GM12873 (cell line): ENCODE measurements around the gene NFIA.

Source experiments
- CTCF ChIP-seq: IDR thresholded peaks from 2 replicates; pipeline ENCODE4 v1.5.1; 2012; ENCODE audit warnings: low read depth, mild to moderate bottlenecking, moderate library complexity, low read length, control low read depth; ENCODE audit not compliant: insufficient read depth; ENCODE audit errors: missing control alignments

Gene NFIA

DNA sequence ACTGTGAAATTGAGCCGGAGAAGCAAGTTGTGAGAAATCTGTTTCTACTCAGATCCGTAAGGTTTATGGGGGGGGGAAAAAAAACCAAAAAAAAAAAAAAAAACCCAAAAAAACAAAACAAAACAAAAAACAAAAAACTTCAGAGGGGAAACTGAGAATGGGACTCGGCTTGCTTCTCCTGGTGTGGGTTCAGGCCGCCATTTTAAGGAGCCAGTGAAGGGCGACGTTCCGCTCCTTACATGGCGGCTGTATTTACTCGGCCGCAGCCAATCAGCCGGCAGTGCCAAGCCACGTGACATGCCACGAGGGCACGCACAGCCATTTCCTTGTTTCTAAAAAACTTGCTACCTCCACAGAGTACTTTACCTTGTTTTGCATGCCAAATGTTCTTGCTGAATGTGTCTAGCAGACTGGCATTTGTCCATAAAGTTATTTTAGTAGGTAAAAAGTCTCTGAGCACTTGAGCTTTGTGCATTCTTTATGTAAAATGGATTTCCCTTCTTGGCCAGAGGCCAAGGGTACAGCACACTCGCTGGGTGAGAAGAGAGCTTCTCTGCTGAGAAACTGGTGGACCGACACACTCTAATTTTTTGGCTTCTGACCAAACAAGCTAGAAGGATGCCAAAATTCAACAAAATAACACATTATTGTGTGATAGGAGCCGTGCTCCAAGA, 101.8 kb downstream of the NFIA start:
- TF ChIP-seq CTCF: no peak

DNA sequence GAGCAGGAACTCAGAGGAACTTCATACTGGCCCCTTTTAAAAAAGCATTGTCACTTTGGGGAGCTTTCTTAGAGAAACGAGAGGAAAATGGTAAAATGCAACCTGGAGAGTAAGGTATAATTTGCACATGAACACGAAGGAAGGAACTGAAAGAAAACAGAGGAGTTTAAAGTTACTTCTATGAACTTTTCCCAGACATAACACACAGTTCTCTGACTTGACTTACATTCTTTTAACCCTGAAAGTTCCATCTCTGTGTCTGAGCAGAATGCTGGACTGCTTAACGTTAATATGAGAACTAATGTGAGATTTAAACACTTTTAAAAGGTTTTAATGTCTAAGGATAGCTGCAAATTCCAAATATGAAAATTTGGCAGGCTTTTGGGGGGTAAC, 102.3 kb downstream of the NFIA start:
- TF ChIP-seq CTCF: no peak

GRCh38 chr1:61186753-61187152, 104.4 kb downstream of the NFIA start:
- TF ChIP-seq CTCF: no peak

DNA sequence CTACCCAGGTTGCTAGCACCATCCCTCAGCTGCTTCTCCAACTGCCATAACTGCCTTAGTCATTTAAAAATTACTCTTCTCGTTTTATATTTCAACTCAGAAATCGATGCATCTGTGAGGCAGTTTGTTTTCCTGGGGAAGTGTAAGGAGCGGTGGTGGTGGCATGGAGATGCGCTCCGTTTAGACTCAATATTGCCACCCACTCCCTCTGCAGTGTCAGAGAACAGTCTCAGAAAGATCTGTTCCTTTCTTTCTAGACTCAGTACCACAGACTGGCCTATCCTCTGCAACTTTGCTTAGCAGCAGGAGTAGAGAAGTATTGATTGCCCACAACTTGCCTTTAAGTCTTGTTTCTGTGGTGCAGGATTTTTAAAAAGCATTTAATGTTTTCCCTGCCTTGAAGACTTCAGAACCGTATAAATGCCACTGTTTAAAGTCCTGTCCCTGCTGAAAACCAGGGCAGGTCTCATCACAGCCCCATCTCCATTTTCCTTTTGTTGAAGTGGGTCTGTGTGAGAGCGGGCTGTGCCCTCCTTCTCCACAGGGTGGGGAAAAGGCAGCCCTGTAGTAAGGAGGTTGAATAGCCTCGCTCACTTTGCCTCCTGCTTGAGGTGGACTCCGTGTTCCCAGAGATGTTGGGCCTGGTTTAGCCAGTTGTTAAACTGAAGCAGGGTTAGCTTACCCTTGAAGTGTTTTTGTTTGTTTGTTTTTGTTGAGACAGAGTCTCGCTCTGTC, 105.2 kb downstream of the NFIA start:
- no peak for TF ChIP-seq CTCF

DNA sequence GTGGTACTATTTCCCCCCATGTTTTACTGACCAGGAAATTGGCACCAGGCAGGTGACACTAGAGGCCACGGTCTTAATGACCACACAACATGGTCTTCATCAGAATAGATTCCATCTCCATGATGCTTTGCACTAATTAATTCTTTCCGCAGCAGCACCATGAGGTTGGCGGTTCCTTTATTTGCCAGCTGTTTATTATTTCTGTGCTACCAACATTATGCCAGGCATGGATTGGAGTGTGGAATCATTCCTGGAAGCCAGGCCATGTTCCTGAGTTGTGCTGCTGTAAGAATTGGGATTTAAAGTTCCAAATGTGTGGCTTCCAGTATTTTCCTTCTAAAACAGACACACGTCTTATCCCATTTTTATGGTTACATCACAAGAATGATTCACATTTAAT, 107.8 kb downstream of the NFIA start:
- no peak for TF ChIP-seq CTCF

DNA sequence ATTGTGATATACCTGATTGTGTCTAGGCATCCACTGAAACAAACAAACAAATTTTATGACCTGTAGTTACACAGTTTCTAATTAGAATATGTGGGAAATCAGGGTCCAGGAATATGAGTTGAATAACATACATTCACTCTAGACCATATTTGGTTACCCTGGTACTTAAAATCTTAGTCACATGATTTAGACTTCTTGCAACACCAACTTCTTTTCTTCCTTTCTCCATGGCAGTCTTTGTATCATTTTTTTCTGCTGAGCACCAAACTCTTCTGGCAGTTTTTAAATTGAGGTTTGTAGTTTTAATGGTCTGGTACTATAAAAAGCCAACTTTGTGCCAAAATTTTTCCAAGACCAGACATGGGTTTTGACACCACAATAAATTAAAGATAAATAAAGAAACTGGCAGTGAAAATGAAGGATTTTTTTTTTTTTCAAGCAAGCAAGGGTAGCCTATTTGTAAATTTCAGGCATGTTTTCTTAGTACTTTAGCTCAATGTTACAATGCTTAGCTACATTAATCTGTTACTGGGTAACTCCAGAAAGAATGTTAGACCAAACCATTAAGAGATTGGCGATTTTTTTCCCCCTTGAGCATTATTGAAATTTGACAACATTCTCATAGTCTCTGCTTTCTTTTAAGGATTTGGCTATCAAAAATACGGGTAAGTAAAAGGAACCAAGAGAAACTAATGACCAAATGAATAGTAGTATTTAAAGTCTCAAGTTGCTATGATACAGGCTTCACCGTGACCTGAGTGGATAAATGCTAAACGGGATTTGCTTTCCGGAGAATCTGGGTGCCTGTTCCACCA, 108.5 kb downstream of the NFIA start:
- TF ChIP-seq CTCF: no peak

DNA sequence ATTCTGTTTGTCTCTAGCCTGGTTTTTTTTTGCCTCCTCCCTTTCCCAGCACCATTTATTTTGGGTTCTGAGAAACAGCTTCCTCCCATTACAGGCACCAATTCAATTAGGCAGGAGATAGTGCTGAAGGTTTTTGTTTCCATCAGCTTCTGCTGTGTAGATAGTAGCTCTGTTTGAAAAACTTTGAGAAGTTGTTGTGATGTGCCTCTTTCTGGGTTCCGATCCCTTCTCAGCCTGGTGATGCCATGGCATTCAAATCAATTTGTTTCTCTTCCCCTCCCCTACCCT, 109.0 kb downstream of the NFIA start:
- TF ChIP-seq CTCF: no peak
